HL-60 (cell line): ENCODE results near the gene EXOSC10.
A peak's percentile ranks its signal among the peaks of the same experiment; 100 is the strongest.
"Not testable (repeated sequence)": the region's sequence is repeated elsewhere in the genome, so short reads cannot be mapped to it uniquely, and the experiment has no call there.

Source experiments
- DNase-seq, 2 experiments: peaks; one replicate each; pipeline ENCODE4 v3.0.0-alpha.2; 2010 to 2020; ENCODE audit warnings: low read depth in 1 of 2, low spot score in 1 of 2
- H3K27ac ChIP-seq: fragments of 250-450 bp; sonication (Bioruptor Pico); replicated peaks from 2 replicates; pipeline ENCODE4 v1.5.1; 2020; ENCODE audit warnings: mild to moderate bottlenecking, moderate library complexity
- H3K27me3 ChIP-seq: fragments of 250-450 bp; sonication (Bioruptor Pico); 2 replicates; pipeline ENCODE4 v1.5.1; 2021; ENCODE audit warnings: mild to moderate bottlenecking, moderate library complexity; ENCODE audit not compliant: insufficient read depth, poor library complexity, severe bottlenecking
- H3K4me3 ChIP-seq: replicated peaks from 2 replicates; pipeline ENCODE4 v1.5.1; 2011; ENCODE audit warnings: mild to moderate bottlenecking, control low read depth, low read length; ENCODE audit not compliant: insufficient read depth
- GABPA ChIP-seq: IDR thresholded peaks from 2 replicates; pipeline ENCODE4 v1.6.1; 2012; ENCODE audit warnings: low read depth
- POLR2AphosphoS5 ChIP-seq: IDR thresholded peaks from 2 replicates; pipeline ENCODE4 v1.6.1; 2012; ENCODE audit warnings: low read depth
- REST ChIP-seq: IDR thresholded peaks from 2 replicates; pipeline ENCODE4 v1.6.1; 2012; ENCODE audit warnings: low read depth; ENCODE audit not compliant: insufficient replicate concordance
- SPI1 ChIP-seq: IDR thresholded peaks from 2 replicates; pipeline ENCODE4 v1.6.1; 2012; ENCODE audit warnings: low read depth, mild to moderate bottlenecking, borderline replicate concordance
- TF ChIP-seq, protein P1 (sequence below): IDR thresholded peaks from one replicate; pipeline ENCODE4 v1.5.1; 2011; ENCODE audit warnings: low read length, control low read depth, inconsistent platforms; ENCODE audit not compliant: insufficient read depth

Gene EXOSC10

DNA sequence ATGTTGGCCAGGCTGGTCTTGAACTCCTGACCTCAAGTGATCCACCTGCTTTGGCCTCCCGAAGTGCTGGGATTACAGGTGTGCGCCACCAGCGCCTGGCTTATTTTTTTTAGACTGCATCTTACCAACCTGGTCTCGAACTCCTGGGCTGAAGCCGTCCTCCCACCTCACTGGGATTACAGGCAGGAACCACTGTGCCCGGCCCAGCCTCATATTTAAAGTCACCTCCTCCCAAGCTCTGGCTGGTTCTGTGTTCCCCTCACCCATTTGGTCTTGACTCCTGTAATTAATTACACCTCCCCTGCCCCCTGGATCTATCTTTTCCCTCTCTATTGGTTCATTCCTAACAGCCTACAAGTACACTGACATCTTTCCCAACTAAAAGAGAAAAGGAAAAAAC lies 1.7 kb upstream of the EXOSC10 start:
- Histone ChIP-seq H3K27me3 (no peaks in the 10 kb centered on the region), H3K27ac (no peak overlapping the region), H3K4me3 (no peak overlapping the region)
- TF ChIP-seq GABPA: no peak
- no peak for TF ChIP-seq REST
- TF ChIP-seq SPI1: no peak
- TF ChIP-seq, protein P1, sequence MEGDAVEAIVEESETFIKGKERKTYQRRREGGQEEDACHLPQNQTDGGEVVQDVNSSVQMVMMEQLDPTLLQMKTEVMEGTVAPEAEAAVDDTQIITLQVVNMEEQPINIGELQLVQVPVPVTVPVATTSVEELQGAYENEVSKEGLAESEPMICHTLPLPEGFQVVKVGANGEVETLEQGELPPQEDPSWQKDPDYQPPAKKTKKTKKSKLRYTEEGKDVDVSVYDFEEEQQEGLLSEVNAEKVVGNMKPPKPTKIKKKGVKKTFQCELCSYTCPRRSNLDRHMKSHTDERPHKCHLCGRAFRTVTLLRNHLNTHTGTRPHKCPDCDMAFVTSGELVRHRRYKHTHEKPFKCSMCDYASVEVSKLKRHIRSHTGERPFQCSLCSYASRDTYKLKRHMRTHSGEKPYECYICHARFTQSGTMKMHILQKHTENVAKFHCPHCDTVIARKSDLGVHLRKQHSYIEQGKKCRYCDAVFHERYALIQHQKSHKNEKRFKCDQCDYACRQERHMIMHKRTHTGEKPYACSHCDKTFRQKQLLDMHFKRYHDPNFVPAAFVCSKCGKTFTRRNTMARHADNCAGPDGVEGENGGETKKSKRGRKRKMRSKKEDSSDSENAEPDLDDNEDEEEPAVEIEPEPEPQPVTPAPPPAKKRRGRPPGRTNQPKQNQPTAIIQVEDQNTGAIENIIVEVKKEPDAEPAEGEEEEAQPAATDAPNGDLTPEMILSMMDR: no peak
- TF ChIP-seq POLR2AphosphoS5: no peak
- DNase-seq: no peak

- H3K4me3 ChIP-seq, H3K27me3 ChIP-seq, H3K27ac ChIP-seq, DNase-seq: not testable (repeated sequence)
Measured at GRCh38 chr1:11100806-11101205, 1.1 kb upstream of the EXOSC10 start.

GRCh38 chr1:11100149-11100493 lies 452 bp upstream of the EXOSC10 start:
- Histone ChIP-seq H3K27ac (peak overlapping the region; percentile 96), H3K27me3 (no peaks in the 10 kb centered on the region)

More at GRCh38 chr1:11100149-11100493, 452 bp upstream of the EXOSC10 start:
- H3K4me3 ChIP-seq: peak overlapping the region; percentile 99
- TF ChIP-seq, protein P1: no peak
- TF ChIP-seq POLR2AphosphoS5 (no peak), REST (no peak), GABPA (no peak), SPI1 (no peak)
- DNase-seq: no peak
